Measurements from ENCODE around the gene CEP250.

Gene CEP250

GRCh38 chr20:35503281-35503680 is 47.9 kb downstream of the CEP250 start:
- peaks cover 9 to 96% (median 73%) of the 10 kb centered on the region in 5 donors for H3K36me3 ChIP-seq (ENCODE audit: control insufficient read depth in 5 of 5, insufficient read depth in 5 of 5, low read length in 5 of 5)
- H3K9me3 ChIP-seq (ENCODE audit: control insufficient read depth in 5 of 5, low read length in 5 of 5): no peaks in the 10 kb centered on the region
- H3K27ac ChIP-seq (ENCODE audit: low read depth, low read length): no peak overlapping the region
- no peaks in the 10 kb centered on the region for H3K27me3 ChIP-seq (ENCODE audit: control insufficient read depth in 5 of 5, insufficient read depth in 4 of 5, low read length in 5 of 5)
- no peak overlapping the region for H3K4me3 ChIP-seq (ENCODE audit: low read depth in 1 of 5, low read length in 5 of 5)
- H3K9ac ChIP-seq (ENCODE audit: low read length in 5 of 5): no peak overlapping the region
- peaks cover 0 to 5% (median 2%) of the 10 kb centered on the region in 5 donors for H3K4me1 ChIP-seq (ENCODE audit: control insufficient read depth in 5 of 5, insufficient read depth in 5 of 5, low read length in 5 of 5)

- Histone ChIP-seq H3K4me1 (ENCODE audit: control insufficient read depth in 5 of 5, insufficient read depth in 5 of 5, low read length in 5 of 5) (peaks cover 0 to 4% (median 0%) of the 10 kb centered on the region in 5 donors), H3K27ac (ENCODE audit: low read depth, low read length) (no peak overlapping the region), H3K27me3 (ENCODE audit: control insufficient read depth in 5 of 5, insufficient read depth in 4 of 5, low read length in 5 of 5) (no peaks in the 10 kb centered on the region), H3K4me3 (ENCODE audit: low read depth in 1 of 5, low read length in 5 of 5) (no peak overlapping the region), H3K9ac (ENCODE audit: low read length in 5 of 5) (no peak overlapping the region), H3K9me3 (ENCODE audit: control insufficient read depth in 5 of 5, low read length in 5 of 5) (no peaks in the 10 kb centered on the region), H3K36me3 (ENCODE audit: control insufficient read depth in 5 of 5, insufficient read depth in 5 of 5, low read length in 5 of 5) (peaks cover 9 to 95% (median 79%) of the 10 kb centered on the region in 5 donors)
These were observed 48.6 kb downstream of the CEP250 start for GRCh38 chr20:35503841-35504561.

- no peak overlapping the region for H3K4me3 ChIP-seq (ENCODE audit: low read depth in 1 of 5, low read length in 5 of 5)
- no peaks in the 10 kb centered on the region for H3K27me3 ChIP-seq (ENCODE audit: control insufficient read depth in 5 of 5, insufficient read depth in 4 of 5, low read length in 5 of 5)
- H3K9me3 ChIP-seq (ENCODE audit: control insufficient read depth in 5 of 5, low read length in 5 of 5): no peaks in the 10 kb centered on the region
- no peak overlapping the region for H3K9ac ChIP-seq (ENCODE audit: low read length in 5 of 5)
- H3K36me3 ChIP-seq (ENCODE audit: control insufficient read depth in 5 of 5, insufficient read depth in 5 of 5, low read length in 5 of 5): peaks cover 4 to 95% (median 80%) of the 10 kb centered on the region in 5 donors
- peaks cover 0 to 4% (median 0%) of the 10 kb centered on the region in 5 donors for H3K4me1 ChIP-seq (ENCODE audit: control insufficient read depth in 5 of 5, insufficient read depth in 5 of 5, low read length in 5 of 5)
- no peak overlapping the region for H3K27ac ChIP-seq (ENCODE audit: low read depth, low read length)
These were observed 49.4 kb downstream of the CEP250 start for GRCh38 chr20:35504751-35505150.

DNA sequence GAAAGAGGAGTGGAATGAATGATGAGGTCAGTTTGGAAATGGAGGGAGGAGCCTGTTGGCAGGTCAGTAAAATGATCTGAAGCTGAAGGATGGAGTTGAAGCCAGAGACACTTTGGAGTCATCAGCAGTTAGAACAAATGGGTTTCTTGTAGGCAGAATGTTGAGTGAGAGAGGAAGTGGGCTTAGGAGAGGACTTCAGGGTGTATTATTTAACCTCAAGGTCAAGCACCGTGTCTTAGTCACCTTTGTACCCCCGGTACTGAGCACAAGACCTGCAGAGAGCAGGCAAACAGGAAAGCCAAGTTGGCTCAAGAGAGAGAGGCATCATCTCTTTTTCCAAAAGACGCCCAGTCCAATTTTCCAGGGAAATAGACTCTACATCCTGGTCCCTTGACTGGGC is 50.8 kb downstream of the CEP250 start:
- H3K27ac ChIP-seq (ENCODE audit: low read depth, low read length): no peak overlapping the region
- peaks cover 0 to 4% (median 0%) of the 10 kb centered on the region in 5 donors for H3K4me1 ChIP-seq (ENCODE audit: control insufficient read depth in 5 of 5, insufficient read depth in 5 of 5, low read length in 5 of 5)
- no peaks in the 10 kb centered on the region for H3K9me3 ChIP-seq (ENCODE audit: control insufficient read depth in 5 of 5, low read length in 5 of 5)
- no peak overlapping the region for H3K9ac ChIP-seq (ENCODE audit: low read length in 5 of 5)
- no peaks in the 10 kb centered on the region for H3K27me3 ChIP-seq (ENCODE audit: control insufficient read depth in 5 of 5, insufficient read depth in 4 of 5, low read length in 5 of 5)
- peaks cover 4 to 97% (median 81%) of the 10 kb centered on the region in 5 donors for H3K36me3 ChIP-seq (ENCODE audit: control insufficient read depth in 5 of 5, insufficient read depth in 5 of 5, low read length in 5 of 5)
- no peak overlapping the region for H3K4me3 ChIP-seq (ENCODE audit: low read depth in 1 of 5, low read length in 5 of 5)

DNA sequence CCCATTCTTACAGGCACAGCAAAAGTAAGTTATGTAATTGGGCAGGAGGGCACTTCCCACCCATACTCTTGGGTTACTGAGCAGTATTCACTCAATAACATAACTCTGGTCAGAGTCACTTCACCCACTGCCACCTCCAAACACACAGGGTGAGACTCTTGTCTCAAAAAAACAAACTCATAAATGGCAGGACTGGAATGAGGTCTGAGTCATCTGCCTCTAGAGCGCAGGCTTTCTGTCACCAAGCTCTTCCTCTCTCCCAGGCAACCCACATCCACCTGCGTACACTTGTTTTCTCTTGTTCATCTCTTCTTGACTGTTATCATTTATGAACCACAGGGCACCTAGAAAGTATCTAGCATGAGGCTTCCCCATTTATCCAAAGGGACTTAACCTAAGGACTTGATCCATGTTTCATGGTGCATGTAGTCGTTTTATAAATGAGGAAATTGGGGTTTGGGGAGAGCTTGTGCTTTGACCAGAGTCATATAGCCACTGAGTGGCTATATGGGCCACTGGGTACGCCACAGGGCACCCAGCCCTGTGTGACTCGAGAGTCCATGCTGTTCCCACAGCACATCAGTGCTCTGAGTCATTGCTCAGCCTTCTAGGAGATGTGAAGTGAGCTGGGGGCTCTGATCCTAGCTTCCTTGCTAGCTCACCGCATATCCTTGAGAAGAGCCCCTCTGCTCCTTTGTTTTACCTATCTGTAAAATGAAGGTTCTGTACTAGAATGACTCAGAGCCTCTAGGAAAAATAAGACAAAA is 51.7 kb downstream of the CEP250 start:
- no peaks in the 10 kb centered on the region for H3K27me3 ChIP-seq (ENCODE audit: control insufficient read depth in 5 of 5, insufficient read depth in 4 of 5, low read length in 5 of 5)
- H3K36me3 ChIP-seq (ENCODE audit: control insufficient read depth in 5 of 5, insufficient read depth in 5 of 5, low read length in 5 of 5): peaks cover 7 to 97% (median 84%) of the 10 kb centered on the region in 5 donors
- no peaks in the 10 kb centered on the region for H3K9me3 ChIP-seq (ENCODE audit: control insufficient read depth in 5 of 5, low read length in 5 of 5)
- no peak overlapping the region for H3K27ac ChIP-seq (ENCODE audit: low read depth, low read length)
- no peak overlapping the region for H3K4me3 ChIP-seq (ENCODE audit: low read depth in 1 of 5, low read length in 5 of 5)
- peaks cover 0 to 4% (median 0%) of the 10 kb centered on the region in 5 donors for H3K4me1 ChIP-seq (ENCODE audit: control insufficient read depth in 5 of 5, insufficient read depth in 5 of 5, low read length in 5 of 5)
- H3K9ac ChIP-seq (ENCODE audit: low read length in 5 of 5): no peak overlapping the region

- Histone ChIP-seq H3K27me3 (ENCODE audit: control insufficient read depth in 5 of 5, insufficient read depth in 4 of 5, low read length in 5 of 5) (no peaks in the 10 kb centered on the region), H3K9ac (ENCODE audit: low read length in 5 of 5) (no peak overlapping the region), H3K4me1 (ENCODE audit: control insufficient read depth in 5 of 5, insufficient read depth in 5 of 5, low read length in 5 of 5) (peaks cover 0 to 4% (median 0%) of the 10 kb centered on the region in 5 donors), H3K9me3 (ENCODE audit: control insufficient read depth in 5 of 5, low read length in 5 of 5) (no peaks in the 10 kb centered on the region), H3K36me3 (ENCODE audit: control insufficient read depth in 5 of 5, insufficient read depth in 5 of 5, low read length in 5 of 5) (peaks cover 7 to 95% (median 75%) of the 10 kb centered on the region in 5 donors), H3K4me3 (ENCODE audit: low read depth in 1 of 5, low read length in 5 of 5) (no peak overlapping the region), H3K27ac (ENCODE audit: low read depth, low read length) (no peak overlapping the region)
These were observed 53.3 kb downstream of the CEP250 start for GRCh38 chr20:35508493-35509218.

- no peak overlapping the region for H3K4me3 ChIP-seq (ENCODE audit: low read depth in 1 of 5, low read length in 5 of 5)
- H3K9me3 ChIP-seq (ENCODE audit: control insufficient read depth in 5 of 5, low read length in 5 of 5): no peaks in the 10 kb centered on the region
- no peaks in the 10 kb centered on the region for H3K27me3 ChIP-seq (ENCODE audit: control insufficient read depth in 5 of 5, insufficient read depth in 4 of 5, low read length in 5 of 5)
- H3K27ac ChIP-seq (ENCODE audit: low read depth, low read length): no peak overlapping the region
- no peak overlapping the region for H3K9ac ChIP-seq (ENCODE audit: low read length in 5 of 5)
- H3K4me1 ChIP-seq (ENCODE audit: control insufficient read depth in 5 of 5, insufficient read depth in 5 of 5, low read length in 5 of 5): no peaks in the 10 kb centered on the region
- peaks cover 5 to 92% (median 59%) of the 10 kb centered on the region in 5 donors for H3K36me3 ChIP-seq (ENCODE audit: control insufficient read depth in 5 of 5, insufficient read depth in 5 of 5, low read length in 5 of 5)
These were observed 55.7 kb downstream of the CEP250 start for GRCh38 chr20:35510951-35511735.

DNA sequence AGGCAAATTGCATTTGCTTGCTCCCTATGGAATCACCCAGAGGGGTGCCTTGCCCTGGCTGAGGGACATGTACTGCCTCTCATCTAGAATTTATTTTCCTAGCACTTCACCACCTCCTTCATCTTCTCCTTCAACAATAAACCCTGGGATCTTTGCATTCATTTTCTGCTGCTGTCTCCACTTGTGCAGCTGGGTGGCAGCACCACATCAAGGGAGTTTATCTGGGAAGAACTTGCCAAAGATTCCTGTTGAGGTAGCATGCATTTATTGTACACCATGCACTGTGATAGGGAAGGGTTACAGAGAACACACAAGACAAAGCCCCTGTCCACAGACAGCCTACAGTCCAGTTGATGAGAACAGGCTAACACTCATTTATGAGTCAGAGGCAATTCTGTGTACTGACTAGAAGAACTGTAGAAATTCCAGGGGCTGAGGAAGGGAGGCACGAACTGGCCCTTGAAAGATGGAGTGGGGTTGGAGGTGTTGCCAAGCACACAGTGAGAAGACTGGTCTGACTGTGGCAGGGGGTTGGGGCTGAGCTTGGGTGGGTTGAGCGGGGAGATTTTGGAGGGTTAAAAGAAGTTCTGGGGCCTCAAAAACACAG is 56.5 kb downstream of the CEP250 start:
- Histone ChIP-seq H3K36me3 (ENCODE audit: control insufficient read depth in 5 of 5, insufficient read depth in 5 of 5, low read length in 5 of 5) (peaks cover 3 to 85% (median 53%) of the 10 kb centered on the region in 5 donors), H3K4me1 (ENCODE audit: control insufficient read depth in 5 of 5, insufficient read depth in 5 of 5, low read length in 5 of 5) (no peaks in the 10 kb centered on the region), H3K4me3 (ENCODE audit: low read depth in 1 of 5, low read length in 5 of 5) (no peak overlapping the region), H3K9ac (ENCODE audit: low read length in 5 of 5) (no peak overlapping the region), H3K9me3 (ENCODE audit: control insufficient read depth in 5 of 5, low read length in 5 of 5) (no peaks in the 10 kb centered on the region), H3K27me3 (ENCODE audit: control insufficient read depth in 5 of 5, insufficient read depth in 4 of 5, low read length in 5 of 5) (no peaks in the 10 kb centered on the region), H3K27ac (ENCODE audit: low read depth, low read length) (no peak overlapping the region)

- no peaks in the 10 kb centered on the region for H3K27me3 ChIP-seq (ENCODE audit: control insufficient read depth in 5 of 5, insufficient read depth in 4 of 5, low read length in 5 of 5)
- H3K36me3 ChIP-seq (ENCODE audit: control insufficient read depth in 5 of 5, insufficient read depth in 5 of 5, low read length in 5 of 5): peaks cover 3 to 61% (median 33%) of the 10 kb centered on the region in 5 donors
- H3K4me1 ChIP-seq (ENCODE audit: control insufficient read depth in 5 of 5, insufficient read depth in 5 of 5, low read length in 5 of 5): no peaks in the 10 kb centered on the region
- no peak overlapping the region for H3K27ac ChIP-seq (ENCODE audit: low read depth, low read length)
- no peak overlapping the region for H3K4me3 ChIP-seq (ENCODE audit: low read depth in 1 of 5, low read length in 5 of 5)
- no peaks in the 10 kb centered on the region for H3K9me3 ChIP-seq (ENCODE audit: control insufficient read depth in 5 of 5, low read length in 5 of 5)
- no peak overlapping the region for H3K9ac ChIP-seq (ENCODE audit: low read length in 5 of 5)
These were observed 59.1 kb downstream of the CEP250 start for GRCh38 chr20:35514371-35514932.

Measured in subcutaneous abdominal adipose tissue (tissue), 5 donors.